NCI-H1048 (cell line): Measurements from ENCODE around the gene CELSR2.

Experiments
- DNase-seq: peaks from one replicate; lab custom pipeline; 2025; lab: John Stamatoyannopoulos, UW

Gene CELSR2

GRCh38 chr1:109265016-109265415, 15.7 kb downstream of the CELSR2 start:
- no peak for DNase-seq

- no peak for DNase-seq
These were observed 16.5 kb downstream of the CELSR2 start for GRCh38 chr1:109265741-109266330.

- DNase-seq = no peak
These were observed 17.6 kb downstream of the CELSR2 start for GRCh38 chr1:109266965-109267364.

- DNase-seq = no peak
These were observed 18.5 kb downstream of the CELSR2 start for GRCh38 chr1:109267743-109268300.

GRCh38 chr1:109268431-109269211, 19.3 kb downstream of the CELSR2 start:
- DNase-seq = no peak

- no peak for DNase-seq
These were observed 20.1 kb downstream of the CELSR2 start for GRCh38 chr1:109269212-109269980.

- DNase-seq = no peak
These were observed 20.8 kb downstream of the CELSR2 start for GRCh38 chr1:109269981-109270622.

GRCh38 chr1:109270623-109271317, 21.4 kb downstream of the CELSR2 start:
- DNase-seq = no peak

- DNase-seq = no peak
These were observed 22.1 kb downstream of the CELSR2 start for GRCh38 chr1:109271458-109271857.

GRCh38 chr1:109272021-109272799, 22.9 kb downstream of the CELSR2 start:
- no peak for DNase-seq

GRCh38 chr1:109272831-109273547, 23.6 kb downstream of the CELSR2 start:
- no peak for DNase-seq

GRCh38 chr1:109273570-109274288, 24.4 kb downstream of the CELSR2 start:
- no peak for DNase-seq

- no peak for DNase-seq
These were observed 25.5 kb downstream of the CELSR2 start for GRCh38 chr1:109274533-109275476.

GRCh38 chr1:109275706-109276345, 26.5 kb downstream of the CELSR2 start:
- DNase-seq = no peak

GRCh38 chr1:109277434-109278204, 28.3 kb downstream of the CELSR2 start:
- DNase-seq = peak; percentile 30

- DNase-seq = no peak
These were observed 30.4 kb downstream of the CELSR2 start for GRCh38 chr1:109279615-109280278.
